ENCODE results near the gene ZNF593OS.

Gene ZNF593OS

DNA sequence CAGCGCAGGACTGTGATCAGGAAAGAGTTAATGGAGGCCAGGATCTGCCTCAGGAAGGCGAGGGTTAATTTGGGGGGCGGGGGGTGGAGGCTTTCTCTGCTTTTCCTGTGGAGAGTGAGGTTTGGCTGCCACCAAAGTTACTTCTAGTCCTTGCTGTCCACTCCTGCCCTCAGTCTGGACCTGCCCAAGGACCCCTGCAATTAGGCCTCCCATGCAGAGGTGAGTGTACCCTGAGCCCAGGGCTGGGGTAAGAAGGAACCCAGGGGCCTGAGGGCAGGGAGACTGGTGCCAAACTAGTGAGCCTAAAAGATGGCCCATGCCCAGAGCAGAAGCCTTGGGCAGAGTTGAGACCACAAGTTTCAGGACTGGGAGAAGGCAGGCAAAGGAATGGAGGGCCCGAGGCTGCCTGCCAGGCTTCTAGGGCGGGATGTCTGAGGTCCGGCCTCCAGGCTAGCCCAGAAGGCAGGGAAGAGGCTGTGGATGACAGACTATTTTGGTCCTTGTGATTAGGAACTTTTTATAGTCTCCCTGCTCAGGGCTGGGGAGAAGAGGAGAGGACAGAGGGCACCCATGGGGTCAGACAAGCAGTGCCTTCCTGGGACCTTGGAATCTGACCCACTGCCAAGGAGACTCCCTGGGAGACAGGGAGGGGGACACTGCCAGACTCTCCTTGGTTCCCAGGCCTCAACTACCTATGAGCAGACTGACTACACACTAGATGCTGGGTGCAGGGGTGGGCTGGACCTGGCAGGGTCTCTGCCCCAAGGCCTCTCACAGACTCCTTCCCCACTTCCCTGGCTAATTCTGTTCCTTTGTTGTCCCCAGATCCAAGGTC is 12.5 kb downstream of the ZNF593OS start, which contains the start of gene FAM110D:
Gene FAM110D, plus strand, starts transcription at position 172 of the 835 bp plus-strand sequence. CDS start 2,213 bp downstream, outside the sequence.
- no peak for DNase-seq (ENCODE audit: low spot score)

DNA sequence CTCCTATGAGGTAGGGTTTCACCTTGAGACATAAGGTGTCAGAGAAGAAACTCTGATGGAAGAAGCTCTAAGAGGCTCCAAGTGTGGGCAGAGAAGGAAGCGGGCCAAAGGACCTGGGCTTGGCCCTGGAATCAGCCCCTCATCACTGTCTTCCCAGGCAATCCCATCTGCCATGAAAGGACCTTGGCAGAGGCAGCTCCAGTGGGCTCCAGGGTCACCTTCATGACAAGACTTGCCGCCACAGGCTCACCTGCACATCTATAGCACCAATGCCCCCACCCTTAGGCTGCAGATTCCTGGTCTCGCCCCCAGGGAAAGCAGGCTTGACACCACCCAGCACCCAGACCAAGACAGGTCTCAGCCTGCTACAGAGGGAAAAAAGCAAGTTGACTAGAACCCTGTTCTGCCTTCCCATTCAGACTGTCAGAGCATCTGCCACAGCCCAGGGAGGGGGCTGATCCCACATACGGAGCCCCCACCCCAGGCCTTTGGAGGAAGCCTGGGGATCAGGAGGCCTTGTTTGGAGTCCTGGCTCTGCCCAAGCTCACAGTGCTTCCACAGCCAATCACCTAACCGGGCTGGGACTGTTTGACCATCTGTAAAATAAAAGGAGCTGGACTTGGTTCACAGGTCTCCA is 13.2 kb downstream of the ZNF593OS start:
- DNase-seq (ENCODE audit: low spot score): no peak

DNA sequence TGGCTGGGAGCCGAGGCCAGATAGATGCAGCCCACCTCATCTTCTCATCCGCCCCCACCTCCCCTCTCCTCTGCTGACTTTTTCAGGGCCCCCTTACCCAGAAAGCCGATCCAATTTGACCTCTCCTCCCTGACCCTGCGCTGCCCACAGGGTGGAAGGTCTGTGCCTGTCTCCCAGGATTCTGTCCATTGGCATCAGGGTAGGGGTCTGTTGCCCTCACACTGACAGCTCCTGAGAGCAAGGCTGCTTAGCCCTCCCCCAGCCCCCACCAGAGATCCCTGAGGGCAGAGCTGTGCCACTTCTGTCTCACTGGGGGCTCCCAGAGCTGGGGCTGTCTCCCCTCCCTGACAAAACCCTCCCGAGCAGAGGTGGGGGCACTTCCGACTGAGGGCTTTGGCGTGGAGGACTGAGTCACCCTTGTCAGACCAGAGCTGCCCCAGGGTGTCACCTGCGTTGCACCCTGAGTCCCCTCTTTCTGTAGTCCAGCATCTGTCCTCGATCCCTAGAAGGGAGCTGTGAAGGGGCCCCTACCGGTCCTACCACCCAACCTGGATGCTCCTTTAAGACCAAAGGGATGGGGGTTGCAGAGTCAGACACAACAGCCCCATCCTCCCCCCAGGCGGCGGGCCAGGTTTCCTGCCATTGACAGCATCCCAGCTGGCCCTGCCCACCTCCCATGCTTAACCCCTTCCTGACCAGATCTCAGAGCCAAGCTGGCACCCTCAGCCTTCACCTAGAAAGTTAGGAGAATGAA is 15.2 kb downstream of the ZNF593OS start:
- no peak for DNase-seq (ENCODE audit: low spot score)

DNA sequence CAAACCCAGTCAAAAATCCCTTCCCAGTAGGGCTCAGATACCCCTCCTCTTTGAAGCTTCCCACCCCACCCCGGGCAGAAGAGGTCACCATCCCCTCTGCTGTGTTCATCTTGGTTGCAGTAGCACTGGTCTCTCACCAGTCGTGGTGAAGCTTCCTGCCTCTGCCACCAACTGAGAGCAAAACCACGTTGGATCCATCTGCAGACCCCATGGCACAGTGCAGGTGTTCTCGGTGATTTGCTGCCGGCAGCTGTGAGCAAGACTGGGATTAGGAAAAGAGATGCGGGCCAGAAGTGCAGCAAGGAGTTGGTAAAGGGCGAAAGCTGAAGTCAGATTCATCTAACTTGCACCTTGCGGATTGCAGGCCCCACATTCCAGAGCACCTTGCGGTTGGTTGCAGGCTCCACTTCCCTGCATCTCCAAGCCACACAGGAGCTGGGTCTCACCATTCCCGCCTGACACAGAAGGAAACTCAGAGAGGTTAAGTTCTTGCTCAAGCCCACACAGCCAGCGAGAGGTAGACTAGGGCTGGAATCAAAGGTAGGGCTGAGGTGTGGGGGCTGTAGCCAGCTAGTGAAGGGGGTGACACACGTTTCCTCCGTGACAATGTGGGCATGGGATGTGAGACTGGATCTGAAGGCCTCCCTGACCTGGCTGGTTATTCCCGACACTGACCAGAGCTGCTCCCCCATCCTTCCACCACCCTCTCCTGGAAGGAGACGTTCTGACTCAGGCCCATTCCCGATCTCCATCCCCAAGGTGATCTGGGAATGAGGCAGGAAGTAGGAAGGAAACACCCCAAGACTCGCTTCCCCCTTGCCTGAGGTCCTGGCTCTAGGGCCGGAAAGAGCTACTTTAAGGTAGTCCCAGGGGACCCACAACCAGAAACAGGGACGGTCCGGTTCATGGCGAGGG is 16.0 kb downstream of the ZNF593OS start:
- no peak for DNase-seq (ENCODE audit: low spot score)

DNA sequence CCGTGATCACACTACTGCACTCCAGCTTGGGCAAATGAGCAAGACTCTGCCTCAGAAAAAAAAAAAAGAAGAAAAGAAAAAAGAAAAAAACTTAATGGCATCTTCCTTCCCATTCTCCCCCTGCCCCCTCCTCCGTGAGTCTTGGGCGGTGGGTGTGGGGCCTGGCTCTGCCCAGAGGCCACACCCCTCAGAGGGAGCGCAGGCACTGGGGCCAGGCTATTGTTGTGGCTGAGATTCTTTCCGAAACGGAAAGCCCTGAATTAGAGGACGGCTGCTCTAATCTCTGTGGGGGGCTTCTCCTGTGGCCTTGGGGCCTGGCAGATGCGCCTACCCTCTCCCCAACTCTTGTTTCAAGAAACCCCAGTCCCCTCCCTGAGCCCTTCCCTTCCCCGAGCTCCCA is 16.9 kb downstream of the ZNF593OS start:
- no peak for DNase-seq (ENCODE audit: low spot score)

DNA sequence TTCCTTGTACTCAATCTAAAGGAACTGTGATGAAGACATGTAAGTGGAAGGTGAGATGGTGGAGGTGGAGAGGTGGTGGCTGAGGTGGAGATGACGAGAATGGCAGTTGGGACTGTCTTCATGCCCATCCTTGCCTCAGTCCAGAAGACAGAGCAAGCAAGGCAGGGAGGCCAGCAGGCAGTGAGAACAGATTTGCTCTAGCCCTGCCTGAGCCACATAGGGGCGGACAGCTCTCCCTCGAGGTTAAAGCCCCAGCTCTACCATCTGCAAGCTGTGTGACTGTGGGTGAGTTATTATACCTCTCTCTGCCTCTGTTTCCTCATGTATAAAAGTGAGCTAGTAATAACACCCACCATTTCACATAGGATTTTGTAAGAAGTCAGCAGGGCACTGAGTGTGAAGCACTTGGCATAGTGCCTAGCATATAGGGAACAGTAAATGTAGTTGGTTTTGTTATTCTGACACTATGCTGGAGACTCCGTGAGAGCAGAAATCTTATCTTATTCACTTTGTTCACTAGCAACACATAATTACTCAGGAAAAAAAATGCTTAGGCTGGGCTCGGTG is 17.6 kb downstream of the ZNF593OS start:
- no peak for DNase-seq (ENCODE audit: low spot score)

DNA sequence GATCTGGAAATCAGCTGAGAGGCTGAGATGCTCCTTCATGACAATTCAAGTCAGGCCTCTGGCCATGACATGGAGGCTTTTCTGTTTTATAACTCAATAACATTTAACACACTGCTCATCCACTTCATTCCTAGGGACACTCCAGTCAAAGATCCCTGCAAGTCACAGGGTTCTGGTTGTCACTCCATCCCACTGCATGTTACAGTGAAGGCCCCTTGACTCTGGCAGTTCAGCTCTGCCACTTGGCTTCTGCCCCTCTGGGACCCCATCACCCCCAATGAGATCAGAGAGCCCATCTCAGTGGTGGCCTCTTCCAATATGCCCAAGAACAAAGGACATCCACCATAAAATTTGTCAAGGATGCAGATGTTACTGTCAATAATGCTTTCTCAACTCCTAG is 22.7 kb downstream of the ZNF593OS start:
- no peak for DNase-seq (ENCODE audit: low spot score)

DNA sequence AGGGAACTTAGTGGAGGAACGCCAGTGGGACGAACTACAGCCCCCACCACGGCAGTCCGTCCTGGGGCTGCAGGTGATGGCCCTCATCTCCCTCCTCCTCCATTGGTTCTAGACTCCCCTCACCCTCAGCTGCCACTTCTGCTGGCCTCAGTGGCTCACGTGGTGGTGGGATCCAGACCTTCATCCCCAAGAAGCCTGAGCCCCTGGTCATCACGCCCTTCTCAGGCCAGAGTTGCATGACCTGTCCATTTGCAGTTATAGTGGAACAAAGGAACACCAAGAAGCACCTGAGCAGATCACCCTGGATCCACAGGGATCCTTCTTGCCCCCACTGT is 25.7 kb downstream of the ZNF593OS start:
- DNase-seq (ENCODE audit: low spot score): no peak

DNA sequence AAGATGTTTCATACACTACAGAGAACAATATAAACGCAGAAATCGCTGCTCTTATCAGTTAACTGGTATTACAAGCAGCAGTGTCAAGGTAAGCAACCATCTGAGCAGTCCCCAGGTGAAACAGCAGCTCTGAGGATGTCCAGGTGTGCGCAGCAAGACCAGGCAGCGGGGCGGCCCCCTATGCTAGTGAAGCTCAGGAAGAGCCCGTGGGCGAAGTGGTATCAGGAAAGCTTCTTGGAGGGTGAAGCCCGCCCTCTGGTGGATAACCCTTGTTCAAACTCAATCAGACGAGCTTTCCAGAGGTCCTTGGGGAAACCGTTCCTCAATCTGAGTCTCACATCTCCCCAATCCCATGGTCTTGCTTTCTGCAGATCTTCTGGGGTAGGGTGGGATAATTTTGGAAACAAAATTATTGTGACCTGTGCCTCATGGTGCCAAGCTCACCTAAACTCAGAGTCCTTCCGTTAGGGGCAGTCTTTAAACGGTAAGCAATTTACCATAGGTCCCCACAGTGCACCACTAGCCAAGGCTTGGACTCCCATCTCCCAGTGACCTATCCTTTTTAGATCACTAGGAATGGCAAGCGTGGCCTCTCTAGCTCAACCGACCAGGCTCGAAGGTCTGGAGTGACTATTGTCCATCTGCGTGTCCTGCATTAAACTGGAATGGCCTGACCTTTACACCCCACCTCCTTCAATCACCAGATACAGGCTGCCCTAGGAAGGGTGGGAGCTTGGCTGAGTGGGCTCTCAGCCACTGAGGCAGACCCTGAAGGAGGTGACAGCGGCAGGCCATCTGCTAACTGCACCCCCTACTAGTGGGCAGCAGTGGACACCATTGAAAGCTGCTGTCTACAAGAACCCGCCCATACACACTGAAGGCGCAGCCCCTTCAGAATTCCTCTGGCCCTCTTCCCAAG is 26.3 kb downstream of the ZNF593OS start:
- DNase-seq (ENCODE audit: low spot score): peak; percentile 80

DNA sequence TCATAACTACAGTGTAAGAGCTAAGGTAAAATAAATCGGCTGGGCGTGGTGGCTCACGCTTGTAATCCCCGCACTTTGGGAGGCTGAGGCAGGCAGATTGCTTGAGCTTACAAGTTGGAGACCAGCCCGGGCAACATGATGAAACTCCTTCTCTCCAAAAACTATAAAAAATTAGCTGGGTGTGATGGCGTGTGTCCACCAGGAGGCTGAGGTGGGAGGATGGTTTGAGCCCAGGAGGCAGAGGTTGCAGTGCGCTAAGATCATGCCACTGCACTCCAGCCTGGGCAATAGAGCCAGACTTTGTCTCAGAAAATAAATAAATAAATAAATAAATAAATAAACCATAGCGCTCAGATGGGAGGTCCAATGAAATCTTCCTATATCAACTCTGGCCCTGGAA is 29.5 kb downstream of the ZNF593OS start:
- no peak for DNase-seq (ENCODE audit: low spot score)

DNA sequence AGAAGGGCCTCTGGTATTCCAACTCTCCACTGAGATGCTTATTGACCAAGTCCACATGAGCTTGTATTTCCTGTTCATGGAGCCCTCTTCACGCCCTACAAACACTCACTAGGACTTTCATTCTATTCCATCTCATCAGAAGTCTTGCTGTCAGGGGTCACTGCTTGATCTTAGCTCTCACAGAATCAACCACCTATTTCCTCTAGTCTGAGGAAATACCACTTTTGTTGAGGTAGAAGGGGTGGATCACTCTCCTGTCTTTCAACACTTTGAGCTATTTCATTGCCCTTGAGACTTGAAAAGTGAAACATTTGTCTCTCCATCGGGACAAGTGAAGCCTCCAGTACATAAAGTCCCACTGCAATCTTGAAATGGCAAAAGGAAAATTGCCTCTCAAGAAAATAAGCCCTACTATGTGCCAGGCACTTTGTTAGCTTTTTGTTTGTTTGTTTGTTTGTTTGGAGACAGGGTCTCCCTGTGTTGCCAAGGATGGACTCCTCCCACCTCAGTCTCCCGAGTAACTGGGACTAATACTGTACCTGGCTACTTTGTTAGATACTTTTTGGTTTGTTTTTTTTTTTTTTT is 32.6 kb downstream of the ZNF593OS start:
- no peak for DNase-seq (ENCODE audit: low spot score)

DNA sequence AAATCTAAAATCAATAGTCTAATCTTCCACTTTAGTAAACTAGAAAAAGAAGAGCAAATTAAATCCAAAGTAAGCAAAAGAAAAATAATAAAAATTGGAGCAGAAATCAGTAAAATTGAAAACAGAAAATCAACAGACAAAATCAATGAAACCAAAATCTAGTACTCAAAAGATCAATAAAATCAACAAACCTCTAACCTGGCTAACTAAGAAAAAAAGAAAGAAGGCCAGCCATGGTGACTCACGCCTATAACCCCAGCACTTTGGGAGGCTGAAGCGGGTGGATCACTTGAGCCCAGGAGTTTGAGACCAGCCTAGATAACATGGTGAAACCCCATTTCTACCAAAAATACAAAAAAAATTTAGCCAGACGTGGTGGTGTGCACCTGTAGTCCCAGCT is 37.2 kb downstream of the ZNF593OS start:
- DNase-seq (ENCODE audit: low spot score): no peak

DNA sequence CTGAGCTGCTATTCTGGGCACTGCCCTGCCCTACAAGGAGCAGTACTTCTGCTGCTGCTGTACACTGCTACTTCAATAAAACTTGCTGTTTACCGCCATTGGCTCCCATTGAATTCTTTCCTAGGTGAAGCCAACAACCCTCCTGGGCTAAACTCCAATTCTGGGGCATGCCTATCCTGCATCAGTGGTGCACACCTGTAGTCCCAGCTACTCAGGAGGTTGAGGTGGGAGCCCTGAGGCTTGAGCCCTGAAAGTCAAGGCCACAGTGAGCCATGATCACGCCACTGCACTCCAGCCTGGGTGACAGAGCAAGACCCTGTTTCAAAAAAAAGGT is 38.8 kb downstream of the ZNF593OS start:
- DNase-seq (ENCODE audit: low spot score): no peak

DNA sequence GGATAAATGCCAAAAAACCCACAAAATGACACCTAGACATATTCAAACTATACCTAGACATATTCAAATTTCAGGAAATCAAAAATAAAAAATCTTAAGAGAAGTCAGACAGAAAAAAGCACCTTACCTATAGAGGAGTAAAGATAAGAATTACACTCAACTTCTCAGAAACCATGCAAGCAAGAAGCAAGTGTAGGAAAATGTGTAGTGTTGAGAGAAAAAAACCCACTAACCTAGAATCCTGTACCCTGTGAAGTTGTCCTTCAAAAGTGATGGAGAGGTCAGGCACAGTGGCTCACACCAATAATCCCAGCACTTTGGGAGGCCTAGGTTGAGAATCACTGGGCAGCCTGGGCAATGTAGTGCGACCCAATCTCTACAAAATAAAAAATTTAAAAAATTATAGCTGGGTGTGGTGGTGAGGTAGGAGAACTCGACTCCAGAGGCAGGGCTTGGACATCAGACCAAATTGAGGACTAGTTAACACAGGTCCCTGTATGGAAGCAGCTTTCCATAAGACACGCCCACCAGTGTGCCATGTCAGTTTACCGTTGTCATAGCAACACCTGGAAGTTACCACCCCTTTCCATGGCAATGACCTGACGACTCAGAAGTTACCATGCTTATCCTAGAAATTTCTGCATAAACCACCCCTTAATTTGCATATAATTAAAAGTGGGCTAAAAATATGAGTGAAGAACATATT is 39.4 kb downstream of the ZNF593OS start:
- no peak for DNase-seq (ENCODE audit: low spot score)

DNA sequence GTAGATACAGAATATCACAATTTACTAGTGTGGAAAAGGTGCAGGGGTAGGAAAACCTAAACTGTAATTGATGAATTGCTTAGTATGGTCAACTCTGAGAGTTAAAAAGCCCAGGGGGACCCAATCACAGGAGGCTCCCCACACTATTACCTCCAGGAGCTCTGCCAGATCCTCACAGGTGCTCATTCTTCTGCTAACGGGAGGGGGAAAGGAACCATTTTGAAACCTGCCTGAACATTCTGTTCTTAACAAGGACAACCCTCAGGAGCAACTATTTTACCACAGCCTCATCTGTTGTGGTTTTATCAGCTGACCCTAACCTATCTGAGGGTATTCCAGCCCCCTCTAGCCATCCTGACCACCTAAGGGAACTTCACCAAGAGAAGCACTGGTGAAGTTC is 40.9 kb downstream of the ZNF593OS start:
- no peak for DNase-seq (ENCODE audit: low spot score)

DNA sequence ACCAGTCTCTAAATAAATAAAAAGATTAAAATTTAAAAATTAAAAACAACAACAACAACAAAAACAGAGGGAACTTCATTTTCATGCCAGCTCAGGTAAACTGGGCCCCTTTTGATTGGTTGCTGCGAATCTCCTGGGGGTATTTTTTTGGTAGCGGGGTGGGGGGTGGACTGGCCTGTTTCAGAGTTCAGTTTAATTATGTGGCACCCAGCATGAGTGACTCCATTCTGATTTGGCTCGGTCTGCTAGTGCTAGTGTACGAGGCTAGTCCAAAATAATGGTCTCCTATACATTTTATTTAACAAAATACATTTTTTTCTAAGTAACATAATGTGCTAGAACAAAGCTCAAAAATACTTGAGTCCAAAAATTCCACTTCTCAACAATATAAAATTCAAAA is 41.9 kb downstream of the ZNF593OS start:
- no peak for DNase-seq (ENCODE audit: low spot score)

DNA sequence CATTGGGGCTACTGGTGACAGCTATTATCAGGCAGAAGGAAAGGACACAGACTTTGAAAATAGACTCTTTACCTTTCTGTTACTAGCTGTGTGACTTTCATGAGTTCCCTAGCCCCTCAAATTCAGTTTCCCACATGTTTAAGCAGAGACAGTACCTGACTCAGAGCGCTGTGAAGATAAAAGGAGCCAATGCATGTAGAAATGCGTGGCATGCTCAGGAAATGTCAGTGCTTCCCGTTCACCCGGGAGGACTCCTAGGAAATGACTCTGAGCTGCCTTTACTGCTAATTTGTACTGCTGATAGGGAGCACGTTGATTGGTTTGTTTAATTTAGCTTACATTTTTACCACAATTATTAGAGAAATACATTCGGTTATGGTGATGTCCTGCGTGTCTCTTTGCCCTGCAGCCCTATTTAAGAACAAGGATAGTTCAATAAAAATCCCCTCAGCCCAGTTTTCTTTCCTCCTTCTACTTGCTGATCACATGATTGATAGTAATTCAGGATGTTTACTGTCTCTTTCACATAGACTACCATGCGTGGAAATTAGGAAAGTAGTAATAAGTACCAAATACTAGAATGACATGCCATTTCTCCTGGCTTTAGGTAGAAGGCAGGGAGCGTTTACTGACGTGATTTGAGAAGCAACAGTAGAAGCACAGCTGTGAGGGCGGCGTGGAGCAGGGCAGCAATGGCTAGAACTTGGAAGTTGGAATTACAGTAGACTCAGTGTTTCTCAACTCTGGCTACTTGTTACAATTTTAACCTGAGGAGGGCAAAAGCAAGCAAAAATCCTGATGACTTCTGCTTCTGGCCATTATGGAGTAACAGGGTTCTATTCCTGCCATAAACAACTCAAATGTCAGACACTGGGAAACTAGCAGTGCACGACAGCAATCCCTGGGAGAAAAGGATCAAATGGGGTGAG is 44.1 kb downstream of the ZNF593OS start:
- DNase-seq (ENCODE audit: low spot score): no peak

DNA sequence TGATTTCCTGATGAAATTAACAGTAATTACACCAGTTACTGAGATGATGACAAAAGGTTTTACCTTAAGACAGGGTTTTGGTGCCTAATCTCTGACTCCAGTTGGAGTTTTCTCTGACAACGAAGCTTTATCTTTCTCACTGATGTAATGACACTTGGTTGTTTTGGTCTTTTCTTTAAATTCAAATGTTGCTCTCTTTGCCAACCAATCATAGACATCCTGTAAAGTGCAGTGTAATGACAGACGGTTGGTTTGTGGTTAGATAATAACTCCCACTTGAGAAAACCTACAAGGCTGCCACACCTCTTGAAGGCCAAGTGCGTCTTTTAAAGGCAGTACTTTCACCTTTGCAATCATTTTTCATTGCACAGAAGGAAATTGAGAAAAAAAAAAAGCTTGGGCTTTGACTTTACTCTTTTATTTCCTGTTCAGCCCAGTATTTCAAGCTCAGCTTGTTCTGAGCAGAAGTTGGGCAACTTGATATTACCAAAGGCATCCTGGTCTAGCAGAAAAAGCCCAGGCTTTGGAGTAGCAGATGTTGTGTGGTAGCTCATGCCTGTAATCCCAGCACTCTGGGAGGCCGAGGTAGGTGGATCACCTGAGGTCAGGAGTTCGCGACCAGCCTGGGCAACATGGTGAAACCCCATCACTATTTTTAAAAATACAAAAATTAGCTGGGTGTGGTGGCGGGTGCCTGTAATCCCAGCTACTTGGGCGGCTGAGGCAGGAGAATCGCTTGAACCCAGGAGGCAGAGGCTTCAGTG is 45.1 kb downstream of the ZNF593OS start:
- DNase-seq (ENCODE audit: low spot score): no peak

Data from putamen (tissue), 1 donor.